Activated naive CD8-positive, alpha-beta T cell (primary cell): ENCODE measurements around the gene PHKB.

Source experiments
- H3K27ac Mint-ChIP-seq: one replicate; pipeline ENCODE4 v1.8.0; 2021; ENCODE audit warnings: mixed read lengths
- H3K27me3 Mint-ChIP-seq: one replicate; pipeline ENCODE4 v1.8.0; 2021; ENCODE audit warnings: mixed read lengths
- H3K36me3 Mint-ChIP-seq: one replicate; pipeline ENCODE4 v1.8.0; 2021; ENCODE audit warnings: mixed read lengths
- H3K4me1 Mint-ChIP-seq: one replicate; pipeline ENCODE4 v1.8.0; 2021; ENCODE audit warnings: low read depth, mixed read lengths
- H3K4me3 Mint-ChIP-seq: one replicate; pipeline ENCODE4 v1.8.0; 2021; ENCODE audit warnings: mild to moderate bottlenecking, mixed read lengths
- H3K9me3 Mint-ChIP-seq: one replicate; pipeline ENCODE4 v1.8.0; 2021; ENCODE audit warnings: low read depth, mixed read lengths

PHKB gene

GRCh38 chr16:47481698-47482374 is 20.7 kb downstream of the PHKB start:
- Mint-ChIP-seq H3K4me1 (peaks cover 43% of the 10 kb centered on the region), H3K9me3 (no peaks in the 10 kb centered on the region), H3K36me3 (peaks cover 9% of the 10 kb centered on the region), H3K27ac (no peak overlapping the region), H3K4me3 (no peak overlapping the region), H3K27me3 (no peaks in the 10 kb centered on the region)

- no peaks in the 10 kb centered on the region for H3K27me3 Mint-ChIP-seq
- peaks cover 43% of the 10 kb centered on the region for H3K4me1 Mint-ChIP-seq
- no peak overlapping the region for H3K27ac Mint-ChIP-seq
- peaks cover 4% of the 10 kb centered on the region for H3K9me3 Mint-ChIP-seq
- H3K4me3 Mint-ChIP-seq = no peak overlapping the region
- H3K36me3 Mint-ChIP-seq = peaks cover 24% of the 10 kb centered on the region
These were observed 22.5 kb downstream of the PHKB start for GRCh38 chr16:47483616-47484015.

GRCh38 chr16:47486856-47487255 is 25.7 kb downstream of the PHKB start:
- Mint-ChIP-seq H3K27me3 (no peaks in the 10 kb centered on the region), H3K4me1 (peaks cover 37% of the 10 kb centered on the region), H3K27ac (no peak overlapping the region), H3K36me3 (peaks cover 29% of the 10 kb centered on the region), H3K9me3 (peaks cover 5% of the 10 kb centered on the region), H3K4me3 (no peak overlapping the region)

- Mint-ChIP-seq H3K36me3 (peaks cover 28% of the 10 kb centered on the region), H3K9me3 (peaks cover 5% of the 10 kb centered on the region), H3K4me3 (no peak overlapping the region), H3K27ac (no peak overlapping the region), H3K27me3 (no peaks in the 10 kb centered on the region), H3K4me1 (peaks cover 47% of the 10 kb centered on the region)
These were observed 26.9 kb downstream of the PHKB start for GRCh38 chr16:47488051-47488450.

- H3K27me3 Mint-ChIP-seq = no peaks in the 10 kb centered on the region
- H3K27ac Mint-ChIP-seq = peak overlapping the region; percentile 48
- no peak overlapping the region for H3K4me3 Mint-ChIP-seq
- H3K4me1 Mint-ChIP-seq = peaks cover 50% of the 10 kb centered on the region
- peaks cover 5% of the 10 kb centered on the region for H3K9me3 Mint-ChIP-seq
- H3K36me3 Mint-ChIP-seq = peaks cover 28% of the 10 kb centered on the region
These were observed 29.3 kb downstream of the PHKB start for GRCh38 chr16:47490471-47490870.

- H3K27me3 Mint-ChIP-seq = no peaks in the 10 kb centered on the region
- H3K9me3 Mint-ChIP-seq = peaks cover 5% of the 10 kb centered on the region
- peaks cover 26% of the 10 kb centered on the region for H3K36me3 Mint-ChIP-seq
- H3K4me1 Mint-ChIP-seq = peaks cover 59% of the 10 kb centered on the region
- peak overlapping the region; percentile 94 for H3K27ac Mint-ChIP-seq
- no peak overlapping the region for H3K4me3 Mint-ChIP-seq
These were observed 30.9 kb downstream of the PHKB start for GRCh38 chr16:47492036-47492427.

GRCh38 chr16:47492428-47493377 is 31.6 kb downstream of the PHKB start:
- Mint-ChIP-seq H3K27ac (peak overlapping the region; percentile 94), H3K4me1 (peaks cover 59% of the 10 kb centered on the region), H3K36me3 (peaks cover 27% of the 10 kb centered on the region), H3K9me3 (peaks cover 5% of the 10 kb centered on the region), H3K27me3 (no peaks in the 10 kb centered on the region), H3K4me3 (peak overlapping the region; percentile 89)

GRCh38 chr16:47493381-47494337 is 32.5 kb downstream of the PHKB start:
- peak overlapping the region; percentile 94 for H3K27ac Mint-ChIP-seq
- H3K36me3 Mint-ChIP-seq = peaks cover 21% of the 10 kb centered on the region
- peaks cover under 1% of the 10 kb centered on the region for H3K9me3 Mint-ChIP-seq
- peak overlapping the region; percentile 62 for H3K4me3 Mint-ChIP-seq
- peaks cover 57% of the 10 kb centered on the region for H3K4me1 Mint-ChIP-seq
- H3K27me3 Mint-ChIP-seq = no peaks in the 10 kb centered on the region

GRCh38 chr16:47499080-47499699 is 38.1 kb downstream of the PHKB start:
- H3K27ac Mint-ChIP-seq = no peak overlapping the region
- H3K27me3 Mint-ChIP-seq = no peaks in the 10 kb centered on the region
- H3K9me3 Mint-ChIP-seq = no peaks in the 10 kb centered on the region
- H3K4me3 Mint-ChIP-seq = no peak overlapping the region
- peaks cover 38% of the 10 kb centered on the region for H3K36me3 Mint-ChIP-seq
- peaks cover 17% of the 10 kb centered on the region for H3K4me1 Mint-ChIP-seq

- no peaks in the 10 kb centered on the region for H3K27me3 Mint-ChIP-seq
- no peaks in the 10 kb centered on the region for H3K9me3 Mint-ChIP-seq
- peaks cover 43% of the 10 kb centered on the region for H3K36me3 Mint-ChIP-seq
- H3K27ac Mint-ChIP-seq = no peak overlapping the region
- H3K4me3 Mint-ChIP-seq = no peak overlapping the region
- peaks cover 12% of the 10 kb centered on the region for H3K4me1 Mint-ChIP-seq
These were observed 38.7 kb downstream of the PHKB start for GRCh38 chr16:47499700-47500264.

GRCh38 chr16:47503936-47504335 is 42.8 kb downstream of the PHKB start:
- Mint-ChIP-seq H3K36me3 (peaks cover 42% of the 10 kb centered on the region), H3K9me3 (no peaks in the 10 kb centered on the region)

GRCh38 chr16:47504599-47504998 is 43.5 kb downstream of the PHKB start:
- H3K9me3 Mint-ChIP-seq = no peaks in the 10 kb centered on the region
- no peaks in the 10 kb centered on the region for H3K27me3 Mint-ChIP-seq
- H3K4me1 Mint-ChIP-seq = peaks cover 5% of the 10 kb centered on the region
- no peak overlapping the region for H3K4me3 Mint-ChIP-seq
- H3K36me3 Mint-ChIP-seq = peaks cover 40% of the 10 kb centered on the region
- H3K27ac Mint-ChIP-seq = no peak overlapping the region

More at GRCh38 chr16:47503936-47504335, 42.8 kb downstream of the PHKB start:
- Mint-ChIP-seq H3K4me3 (no peak overlapping the region), H3K27ac (no peak overlapping the region), H3K27me3 (no peaks in the 10 kb centered on the region), H3K4me1 (peaks cover 5% of the 10 kb centered on the region)

- no peaks in the 10 kb centered on the region for H3K27me3 Mint-ChIP-seq
- H3K36me3 Mint-ChIP-seq = peaks cover 34% of the 10 kb centered on the region
These were observed 45.7 kb downstream of the PHKB start for GRCh38 chr16:47506800-47507199.

GRCh38 chr16:47507701-47508100 is 46.6 kb downstream of the PHKB start:
- peaks cover 30% of the 10 kb centered on the region for H3K36me3 Mint-ChIP-seq
- H3K27me3 Mint-ChIP-seq = no peaks in the 10 kb centered on the region
- H3K4me1 Mint-ChIP-seq = peaks cover 5% of the 10 kb centered on the region
- no peak overlapping the region for H3K4me3 Mint-ChIP-seq
- H3K9me3 Mint-ChIP-seq = no peaks in the 10 kb centered on the region
- H3K27ac Mint-ChIP-seq = no peak overlapping the region

More at GRCh38 chr16:47506800-47507199, 45.7 kb downstream of the PHKB start:
- H3K9me3 Mint-ChIP-seq = no peaks in the 10 kb centered on the region
- peaks cover 5% of the 10 kb centered on the region for H3K4me1 Mint-ChIP-seq
- no peak overlapping the region for H3K27ac Mint-ChIP-seq
- H3K4me3 Mint-ChIP-seq = no peak overlapping the region
